Activated T-helper 17 cell treated with anti-CD3 and anti-CD28 coated beads, Interleukin-2, amount 50 U/mL, for 72 hours (primary cell): ENCODE measurements around the gene FBXO5. TPM values are rescaled to one million over a fixed set of nuclear protein-coding genes. Genes with fewer than 3 reads are reported as not detected.

Experiments
- ATAC-seq: fragments of 150-1000 bp; cut with Tn5 transposase; replicated peaks from 2 replicates; pipeline ENCODE4 v1.10.0; 2021; ENCODE audit warnings: mild to moderate bottlenecking, moderate library complexity
- H3K27ac Mint-ChIP-seq: one replicate; pipeline ENCODE4 v1.8.0; 2022; ENCODE audit warnings: mixed read lengths
- H3K27me3 Mint-ChIP-seq: one replicate; pipeline ENCODE4 v1.8.0; 2022; ENCODE audit warnings: mixed read lengths
- H3K36me3 Mint-ChIP-seq: one replicate; pipeline ENCODE4 v1.8.0; 2022; ENCODE audit warnings: low read depth, mild to moderate bottlenecking, mixed read lengths
- H3K4me1 Mint-ChIP-seq: one replicate; pipeline ENCODE4 v1.8.0; 2022; ENCODE audit warnings: mixed read lengths
- H3K4me3 Mint-ChIP-seq: one replicate; pipeline ENCODE4 v1.8.0; 2022; ENCODE audit warnings: mild to moderate bottlenecking, mixed read lengths
- H3K9me3 Mint-ChIP-seq: one replicate; pipeline ENCODE4 v1.8.0; 2022; ENCODE audit warnings: mixed read lengths
- total RNA-seq, 2 donors: library from RNA; stranded (reverse); gene quantifications; one replicate each; pipeline ENCODE4 v1.2.3, GENCODE V29; 2022

Gene FBXO5, protein sequence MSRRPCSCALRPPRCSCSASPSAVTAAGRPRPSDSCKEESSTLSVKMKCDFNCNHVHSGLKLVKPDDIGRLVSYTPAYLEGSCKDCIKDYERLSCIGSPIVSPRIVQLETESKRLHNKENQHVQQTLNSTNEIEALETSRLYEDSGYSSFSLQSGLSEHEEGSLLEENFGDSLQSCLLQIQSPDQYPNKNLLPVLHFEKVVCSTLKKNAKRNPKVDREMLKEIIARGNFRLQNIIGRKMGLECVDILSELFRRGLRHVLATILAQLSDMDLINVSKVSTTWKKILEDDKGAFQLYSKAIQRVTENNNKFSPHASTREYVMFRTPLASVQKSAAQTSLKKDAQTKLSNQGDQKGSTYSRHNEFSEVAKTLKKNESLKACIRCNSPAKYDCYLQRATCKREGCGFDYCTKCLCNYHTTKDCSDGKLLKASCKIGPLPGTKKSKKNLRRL
- 10 to 100 TPM; 39.7 to 41.4 TPM for total RNA-seq

DNA sequence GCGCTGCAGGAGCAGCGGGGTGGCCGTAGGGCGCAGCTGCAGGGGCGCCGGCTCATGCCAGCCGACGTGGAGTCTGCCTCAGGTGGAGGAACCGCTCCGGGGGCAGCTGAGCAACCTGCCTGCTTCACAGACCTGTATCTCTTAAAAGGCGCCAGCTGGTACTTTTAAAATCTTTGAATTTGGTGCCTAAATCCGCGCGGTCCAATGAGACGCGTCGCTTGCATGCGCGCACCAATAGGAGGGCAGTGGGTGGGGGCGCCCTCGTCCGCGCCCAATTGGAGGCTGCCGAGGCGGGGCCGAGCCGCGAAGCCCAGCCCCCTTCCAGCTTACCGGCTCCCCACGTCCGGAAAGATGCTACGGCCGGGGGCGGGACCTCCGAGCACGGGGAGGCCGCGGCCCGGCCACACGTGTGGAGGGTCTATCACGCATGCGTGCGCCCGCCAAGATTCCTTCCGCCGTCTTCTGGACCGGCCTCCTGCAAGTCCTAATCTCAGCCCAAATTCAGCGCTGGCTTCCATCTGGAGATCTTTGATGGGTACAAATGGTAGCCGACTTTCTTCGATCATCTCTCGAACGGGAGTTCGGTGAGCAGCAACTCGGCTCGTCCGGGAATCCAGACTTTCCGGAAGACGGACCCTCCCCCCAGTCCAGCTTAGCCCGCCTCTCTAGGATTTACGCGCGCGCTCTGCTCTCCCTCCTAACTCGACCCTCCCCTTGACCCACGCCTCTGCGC is at the start of gene FBXO5:
FBXO5 (minus strand) TSS at position 138 of the 733 bp plus-strand sequence; CDS start at position 56, 82 bp downstream.
- peak; percentile 90 for ATAC-seq
- Mint-ChIP-seq H3K27me3 (no peaks in the 10 kb centered on the region), H3K4me3 (peak within 1 kb of the TSS; percentile 88), H3K9me3 (no peaks in the 10 kb centered on the region), H3K36me3 (peaks cover 82% of the 10 kb centered on the region), H3K4me1 (peaks cover 25% of the 10 kb centered on the region), H3K27ac (peak within 1 kb of the TSS; percentile 94)

DNA sequence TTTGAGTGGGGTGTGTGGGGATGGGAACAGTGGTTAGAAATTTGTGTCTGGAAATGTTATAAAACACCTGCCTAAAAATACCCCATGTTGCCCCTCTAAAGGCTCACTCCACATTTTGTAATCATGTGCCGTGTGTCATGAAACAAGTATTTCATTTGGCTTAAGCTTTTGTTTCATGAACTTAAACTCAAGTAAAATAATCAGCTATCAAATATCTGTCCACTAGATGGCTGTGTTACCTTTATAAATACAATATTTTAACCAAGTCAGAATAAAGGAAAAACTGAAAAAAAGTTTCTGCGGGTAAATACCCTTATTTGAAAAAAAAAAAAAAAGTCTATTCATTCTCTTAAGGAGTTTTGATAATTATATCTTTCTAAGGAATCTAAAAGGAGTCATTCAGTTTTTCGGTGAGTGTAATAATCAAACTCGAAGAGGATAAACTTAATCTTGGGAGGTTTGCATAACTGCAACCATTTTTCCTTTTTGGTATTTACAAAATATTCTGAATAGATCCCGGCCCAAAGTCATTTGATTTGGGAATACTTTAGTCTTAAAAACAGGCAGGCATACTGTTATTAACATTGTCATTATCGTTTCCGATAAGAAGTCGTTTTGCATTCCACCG is 49.5 kb upstream of the FBXO5 start:
- H3K4me3 Mint-ChIP-seq, result no peak overlapping the region
- no peak for ATAC-seq
- peaks cover 20% of the 10 kb centered on the region for H3K27me3 Mint-ChIP-seq
- H3K27ac Mint-ChIP-seq, result no peak overlapping the region
- no peaks in the 10 kb centered on the region for H3K4me1 Mint-ChIP-seq
- H3K9me3 Mint-ChIP-seq, result no peaks in the 10 kb centered on the region
- H3K36me3 Mint-ChIP-seq, result no peaks in the 10 kb centered on the region

DNA sequence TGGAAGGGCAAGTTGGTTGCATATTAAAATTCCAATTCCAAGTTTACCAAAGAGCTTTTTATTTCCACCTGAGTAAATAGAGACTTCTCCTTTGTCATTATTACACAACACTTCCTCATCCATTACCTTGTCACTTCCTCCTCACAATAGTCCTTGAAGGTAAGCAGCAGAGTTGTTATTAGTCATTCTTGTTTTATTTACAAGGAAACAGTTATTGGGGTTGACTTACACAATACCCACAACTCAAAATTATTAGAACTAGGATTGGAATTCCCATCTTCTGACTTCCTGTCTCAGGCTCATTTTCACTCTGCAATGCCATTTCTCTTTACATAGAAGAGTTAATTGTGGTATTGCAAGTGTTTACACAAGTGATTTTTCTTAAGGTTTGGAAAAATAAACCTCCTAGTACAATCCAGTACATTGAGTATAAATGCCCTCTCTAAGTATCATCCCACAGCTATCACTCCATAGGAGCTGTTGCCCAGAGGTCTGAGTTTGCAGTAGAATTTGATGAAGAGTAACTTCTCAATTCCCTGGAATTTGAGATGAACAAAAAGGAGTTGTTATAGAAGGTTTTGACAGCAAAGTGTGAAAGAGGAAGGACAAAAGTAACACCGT is 48.6 kb upstream of the FBXO5 start:
- H3K27me3 Mint-ChIP-seq, result peaks cover 22% of the 10 kb centered on the region

DNA sequence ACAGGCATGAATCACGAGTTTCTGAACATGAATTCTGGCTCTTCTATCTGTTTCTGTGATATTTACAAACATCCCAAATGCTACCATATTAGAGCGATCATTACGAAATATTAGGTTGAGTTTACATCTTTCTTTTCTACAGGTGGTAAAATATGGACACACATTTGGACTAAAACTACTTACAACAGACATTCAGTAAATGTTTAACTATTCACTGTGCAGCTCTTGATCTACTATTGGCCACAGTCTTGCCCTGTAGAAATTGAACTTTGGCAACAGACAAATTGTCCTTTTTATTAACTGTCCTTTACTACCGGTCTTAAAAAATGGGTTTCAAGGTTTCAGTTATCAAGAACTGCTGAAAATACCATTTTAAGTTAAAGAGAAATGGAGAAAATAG is 46.1 kb upstream of the FBXO5 start:
- no peak overlapping the region for H3K27ac Mint-ChIP-seq
- ATAC-seq, result no peak
- peaks cover 23% of the 10 kb centered on the region for H3K27me3 Mint-ChIP-seq
- H3K4me1 Mint-ChIP-seq, result peaks cover 3% of the 10 kb centered on the region
- no peak overlapping the region for H3K4me3 Mint-ChIP-seq
- H3K36me3 Mint-ChIP-seq, result no peaks in the 10 kb centered on the region
- H3K9me3 Mint-ChIP-seq, result no peaks in the 10 kb centered on the region

More for the DNA sequence above, 48.6 kb upstream of the FBXO5 start:
- no peak for ATAC-seq
- H3K4me1 Mint-ChIP-seq, result no peaks in the 10 kb centered on the region
- no peak overlapping the region for H3K27ac Mint-ChIP-seq
- no peak overlapping the region for H3K4me3 Mint-ChIP-seq
- H3K9me3 Mint-ChIP-seq, result no peaks in the 10 kb centered on the region
- H3K36me3 Mint-ChIP-seq, result no peaks in the 10 kb centered on the region

DNA sequence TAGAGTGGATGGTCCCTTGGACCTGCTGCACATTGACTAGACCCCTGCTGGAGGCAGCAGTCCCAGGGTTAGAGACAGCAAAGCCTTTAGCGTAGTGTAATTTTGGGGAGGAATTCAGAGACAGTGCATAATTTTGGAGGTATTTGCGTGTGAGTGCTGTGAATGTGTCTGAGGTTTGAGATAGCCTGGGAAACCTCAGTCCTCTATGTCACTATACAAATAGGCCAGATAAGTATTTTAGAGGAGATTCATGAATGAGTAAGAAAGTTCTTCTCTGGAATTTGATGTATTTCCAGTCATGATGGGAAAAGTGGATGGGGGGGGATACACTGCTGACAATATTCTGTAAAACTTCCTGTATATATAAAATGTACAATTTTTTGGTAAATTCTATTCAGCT is 45.4 kb upstream of the FBXO5 start:
- Mint-ChIP-seq H3K4me3 (no peak overlapping the region), H3K4me1 (peaks cover 3% of the 10 kb centered on the region), H3K27me3 (peaks cover 25% of the 10 kb centered on the region), H3K36me3 (no peaks in the 10 kb centered on the region), H3K9me3 (no peaks in the 10 kb centered on the region), H3K27ac (no peak overlapping the region)
- ATAC-seq, result no peak

DNA sequence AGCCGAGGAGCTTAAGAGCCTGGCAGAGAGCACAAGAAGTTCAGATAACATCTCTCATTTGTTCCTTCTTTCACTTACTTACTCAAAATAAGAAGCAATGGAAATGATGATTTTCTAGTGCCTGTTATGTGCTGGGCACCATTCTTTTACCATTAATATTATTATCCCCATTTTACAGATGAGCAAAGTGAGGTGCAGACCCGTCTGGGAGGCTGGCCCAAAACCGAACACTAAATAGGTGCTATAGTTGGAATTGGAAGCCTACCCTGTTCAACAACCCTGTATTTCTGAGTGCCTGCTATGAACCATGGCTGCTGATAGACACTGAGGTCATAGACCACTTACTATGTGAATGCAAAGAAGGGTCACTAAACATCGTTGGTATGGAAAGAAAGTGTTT is 44.6 kb upstream of the FBXO5 start:
- no peak overlapping the region for H3K27ac Mint-ChIP-seq
- no peaks in the 10 kb centered on the region for H3K9me3 Mint-ChIP-seq
- no peak for ATAC-seq
- peaks cover 25% of the 10 kb centered on the region for H3K27me3 Mint-ChIP-seq
- peaks cover 3% of the 10 kb centered on the region for H3K4me1 Mint-ChIP-seq
- H3K36me3 Mint-ChIP-seq, result no peaks in the 10 kb centered on the region
- no peak overlapping the region for H3K4me3 Mint-ChIP-seq

DNA sequence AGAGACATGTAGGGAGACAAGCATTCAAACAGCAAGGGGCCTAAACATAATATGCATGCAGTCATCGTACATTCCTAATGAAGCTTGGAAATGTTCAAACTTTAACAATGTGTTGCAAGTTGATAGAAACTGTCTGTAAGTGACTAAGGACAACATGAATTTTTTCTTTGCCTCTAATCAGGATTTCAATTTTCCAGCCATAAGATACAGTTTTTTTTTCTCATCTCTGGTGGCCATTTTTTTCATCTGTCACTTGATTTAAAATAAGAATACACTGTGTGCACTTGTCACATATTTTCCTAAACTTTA is 41.8 kb upstream of the FBXO5 start:
- no peaks in the 10 kb centered on the region for H3K36me3 Mint-ChIP-seq
- no peak for ATAC-seq
- no peaks in the 10 kb centered on the region for H3K9me3 Mint-ChIP-seq
- peaks cover 21% of the 10 kb centered on the region for H3K27me3 Mint-ChIP-seq
- H3K4me1 Mint-ChIP-seq, result peaks cover 3% of the 10 kb centered on the region
- H3K4me3 Mint-ChIP-seq, result no peak overlapping the region
- H3K27ac Mint-ChIP-seq, result no peak overlapping the region

DNA sequence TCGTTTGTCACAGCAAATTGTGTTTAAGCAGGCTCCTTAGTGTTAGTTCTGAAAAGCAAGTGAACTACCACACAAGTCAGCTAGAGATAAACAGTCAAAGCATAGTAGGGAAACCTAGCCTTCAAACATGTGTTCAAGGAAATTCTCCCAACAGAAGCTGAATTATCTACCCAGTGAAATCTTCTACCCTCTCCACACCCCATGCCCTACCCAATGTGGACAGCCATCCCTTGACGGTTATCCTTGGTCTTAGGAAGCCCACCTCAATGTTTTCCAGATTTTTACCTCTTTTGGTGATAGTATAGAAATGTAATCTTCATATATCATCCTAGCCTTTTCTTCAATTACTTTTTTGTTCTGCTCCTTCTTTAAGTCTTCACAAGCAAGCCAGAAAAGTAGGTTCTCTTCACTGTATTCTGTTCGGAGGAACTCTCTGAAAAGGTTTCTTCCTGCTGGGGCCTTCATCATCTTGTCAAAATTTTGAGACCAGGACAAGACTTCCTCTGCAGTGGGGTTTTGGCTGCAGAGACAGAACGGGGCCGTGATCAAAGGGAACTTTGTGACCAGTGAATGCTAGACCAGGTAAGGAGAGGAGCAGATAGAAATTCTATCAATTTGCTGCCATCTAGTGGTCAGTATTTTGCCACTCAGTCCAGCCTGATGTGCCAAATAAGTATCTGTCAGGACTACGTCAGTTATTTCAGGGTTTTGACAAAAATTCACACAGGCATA is 41.3 kb upstream of the FBXO5 start:
- Mint-ChIP-seq H3K9me3 (no peaks in the 10 kb centered on the region), H3K36me3 (no peaks in the 10 kb centered on the region)
- ATAC-seq, result peak; percentile 90

DNA sequence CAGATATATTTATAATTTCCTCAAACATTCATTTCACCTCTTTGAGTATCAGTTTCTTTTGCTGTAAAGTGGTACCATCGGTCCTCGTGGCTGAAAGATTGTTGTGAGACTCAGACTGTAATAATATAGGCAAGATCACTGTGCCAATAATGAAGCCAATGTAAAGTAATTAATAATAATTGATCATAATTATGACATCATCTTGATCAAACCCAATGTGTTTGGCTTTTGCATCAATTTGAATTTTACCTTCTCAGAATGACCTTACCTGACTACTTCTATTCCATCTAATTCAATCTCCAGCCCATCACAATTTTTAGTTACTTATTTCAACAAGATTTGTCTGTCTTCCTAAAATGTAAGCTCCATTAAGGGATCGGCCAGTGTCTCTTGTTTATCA is 35.5 kb upstream of the FBXO5 start:
- peaks cover 14% of the 10 kb centered on the region for H3K27me3 Mint-ChIP-seq
- H3K27ac Mint-ChIP-seq, result no peak overlapping the region
- H3K36me3 Mint-ChIP-seq, result no peaks in the 10 kb centered on the region
- ATAC-seq, result no peak
- no peak overlapping the region for H3K4me3 Mint-ChIP-seq
- H3K9me3 Mint-ChIP-seq, result no peaks in the 10 kb centered on the region
- no peaks in the 10 kb centered on the region for H3K4me1 Mint-ChIP-seq

More for the DNA sequence above, 41.3 kb upstream of the FBXO5 start:
- Mint-ChIP-seq H3K4me1 (peaks cover 3% of the 10 kb centered on the region), H3K4me3 (no peak overlapping the region), H3K27ac (no peak overlapping the region), H3K27me3 (peaks cover 21% of the 10 kb centered on the region)

DNA sequence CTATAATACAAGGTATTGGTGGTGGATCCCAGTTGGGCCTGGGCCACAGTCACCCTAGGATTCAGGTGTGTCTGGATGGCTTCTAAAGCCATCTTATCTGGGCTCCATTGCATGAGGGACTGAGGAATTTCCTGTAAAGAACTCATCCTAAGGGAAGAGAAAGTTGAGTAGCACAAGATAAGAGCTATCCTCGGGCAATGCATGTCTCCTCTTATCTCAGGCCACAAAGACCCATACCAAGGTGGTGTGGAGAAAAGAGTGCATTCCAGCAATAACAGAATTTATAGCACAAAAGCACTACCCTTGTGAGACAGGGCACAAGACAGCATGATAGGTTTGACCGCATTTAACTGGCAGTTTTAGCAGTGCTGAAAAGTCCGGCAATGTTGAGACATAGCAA is 34.0 kb upstream of the FBXO5 start:
- Mint-ChIP-seq H3K4me1 (no peaks in the 10 kb centered on the region), H3K9me3 (no peaks in the 10 kb centered on the region), H3K27me3 (peaks cover 14% of the 10 kb centered on the region), H3K36me3 (no peaks in the 10 kb centered on the region), H3K4me3 (no peak overlapping the region), H3K27ac (no peak overlapping the region)
- no peak for ATAC-seq

DNA sequence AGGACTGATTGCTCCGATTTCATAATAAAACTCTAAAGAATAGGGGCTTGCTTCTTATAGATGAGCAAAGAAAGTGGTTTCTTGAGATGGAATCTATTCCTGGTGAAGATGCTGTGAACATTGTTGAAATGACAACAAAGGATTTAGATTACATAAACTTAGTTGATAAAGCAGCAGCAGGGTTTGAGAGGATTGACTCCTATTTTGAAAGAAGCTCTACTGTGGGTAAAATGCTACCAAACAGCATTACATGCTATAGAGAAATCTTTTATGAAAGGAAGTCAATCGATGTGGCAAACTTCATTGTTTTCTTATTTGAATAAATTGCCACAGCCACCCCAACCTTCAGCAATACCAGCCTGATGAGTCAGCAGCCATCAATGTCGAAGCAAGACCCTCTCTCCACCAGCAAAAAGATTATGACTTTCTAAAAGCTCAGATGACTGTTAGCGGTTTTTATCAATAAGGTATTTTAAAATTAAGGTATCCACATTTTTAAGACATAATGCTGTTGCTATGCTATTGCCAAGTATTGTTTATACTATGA is 32.3 kb upstream of the FBXO5 start:
- no peak overlapping the region for H3K4me3 Mint-ChIP-seq
- H3K9me3 Mint-ChIP-seq, result no peaks in the 10 kb centered on the region
- no peaks in the 10 kb centered on the region for H3K4me1 Mint-ChIP-seq
- H3K27ac Mint-ChIP-seq, result no peak overlapping the region
- no peak for ATAC-seq
- H3K27me3 Mint-ChIP-seq, result peaks cover 14% of the 10 kb centered on the region
- H3K36me3 Mint-ChIP-seq, result no peaks in the 10 kb centered on the region

DNA sequence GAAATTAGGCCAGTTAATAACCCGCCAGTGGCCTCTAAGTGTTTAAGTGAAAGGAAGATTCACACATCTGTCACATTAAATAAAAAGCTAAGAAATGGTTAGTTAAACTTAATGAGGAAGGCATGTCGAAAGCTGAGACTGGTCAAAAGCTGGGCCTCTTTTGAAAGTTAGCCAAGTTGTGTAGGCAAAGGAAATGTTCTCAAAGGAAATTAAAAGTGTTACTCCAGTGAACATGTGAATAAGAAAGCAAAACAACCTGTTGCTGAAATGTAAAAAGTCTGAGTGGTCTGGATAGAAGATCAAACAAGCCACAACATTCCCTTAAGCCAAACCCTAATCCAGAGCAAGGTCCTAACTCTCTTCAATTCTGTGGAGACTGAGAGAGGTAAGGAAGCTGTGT is 30.6 kb upstream of the FBXO5 start:
- no peak for ATAC-seq
- H3K27me3 Mint-ChIP-seq, result peaks cover 10% of the 10 kb centered on the region
- H3K9me3 Mint-ChIP-seq, result no peaks in the 10 kb centered on the region
- no peaks in the 10 kb centered on the region for H3K4me1 Mint-ChIP-seq
- H3K27ac Mint-ChIP-seq, result no peak overlapping the region
- no peaks in the 10 kb centered on the region for H3K36me3 Mint-ChIP-seq
- no peak overlapping the region for H3K4me3 Mint-ChIP-seq

DNA sequence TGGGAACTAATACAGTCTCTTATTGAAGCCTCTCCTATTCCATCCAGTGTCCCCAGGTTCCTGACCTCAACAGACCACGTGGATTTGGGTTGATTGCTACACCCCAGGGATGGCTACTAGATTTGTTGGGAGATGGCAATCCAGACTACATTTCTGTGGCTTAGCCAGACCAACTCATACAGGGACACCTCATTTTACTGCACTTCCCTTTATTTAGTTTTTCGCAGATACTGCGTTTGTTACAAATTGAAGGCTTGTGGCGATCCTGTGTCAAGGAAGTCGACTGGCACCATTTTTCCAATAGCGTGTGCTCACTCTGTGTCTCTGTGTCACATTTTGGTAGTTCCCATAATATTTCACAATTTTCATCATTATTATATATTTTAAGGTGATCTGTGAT is 30.0 kb upstream of the FBXO5 start:
- ATAC-seq, result no peak
- no peaks in the 10 kb centered on the region for H3K9me3 Mint-ChIP-seq
- no peaks in the 10 kb centered on the region for H3K36me3 Mint-ChIP-seq
- H3K4me1 Mint-ChIP-seq, result no peaks in the 10 kb centered on the region
- H3K27me3 Mint-ChIP-seq, result peaks cover 6% of the 10 kb centered on the region
- no peak overlapping the region for H3K4me3 Mint-ChIP-seq
- no peak overlapping the region for H3K27ac Mint-ChIP-seq

DNA sequence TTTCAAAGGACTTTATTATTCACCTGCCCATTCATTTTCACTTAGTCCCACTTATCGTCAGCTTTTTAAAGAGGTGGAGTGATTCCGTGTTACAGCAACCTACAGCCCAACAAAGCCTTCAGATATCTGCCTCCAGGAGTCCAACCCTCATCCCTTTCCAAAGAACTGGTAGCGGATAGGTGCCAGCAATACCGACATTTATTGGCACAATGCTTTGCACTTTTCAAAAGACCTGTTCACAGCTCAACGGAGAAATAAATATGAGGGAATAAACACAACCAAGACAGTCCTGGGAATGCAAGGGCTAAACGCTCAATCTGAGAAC is 20.5 kb upstream of the FBXO5 start:
- ATAC-seq, result peak; percentile 30
- peaks cover 17% of the 10 kb centered on the region for H3K4me1 Mint-ChIP-seq

More for the DNA sequence above, 20.5 kb upstream of the FBXO5 start:
- H3K36me3 Mint-ChIP-seq, result peaks cover 45% of the 10 kb centered on the region
- H3K9me3 Mint-ChIP-seq, result no peaks in the 10 kb centered on the region
- peak overlapping the region; percentile 95 for H3K4me3 Mint-ChIP-seq
- H3K27ac Mint-ChIP-seq, result peak overlapping the region; percentile 96
- H3K27me3 Mint-ChIP-seq, result no peaks in the 10 kb centered on the region
